B cell (primary cell): ENCODE data around the gene CENPF. TPM values are rescaled to one million over a fixed set of nuclear protein-coding genes. Genes with fewer than 3 reads are reported as not detected.

Source experiments
- ATAC-seq: fragments of 200-7000 bp; cut with Tn5 transposase; one replicate; pipeline ENCODE4 v1.10.0; 2021; ENCODE audit warnings: low read depth, mild to moderate bottlenecking, moderate number of reproducible peaks, moderate library complexity
- CTCF ChIA-PET: fragments of 350-600 bp; sonication (Branson Sonifier 250); formaldehyde crosslinking; loops from one replicate; lab custom pipeline; 2021; ENCODE audit warnings: antibody characterized with exemption, inconsistent platforms; lab: Charles Lee
- POLR2A ChIA-PET: fragments of 350-600 bp; sonication (Branson Sonifier 250); formaldehyde crosslinking; loops from one replicate; lab custom pipeline; 2021; ENCODE audit warnings: antibody characterized with exemption; lab: Charles Lee
- DNase-seq: peaks from one replicate; pipeline ENCODE4 v3.0.0; 2013
- H2AFZ ChIP-seq: 2 replicates; pipeline ENCODE4 v1.6.1; 2012; ENCODE audit warnings: mild to moderate bottlenecking, low read depth, low read length; ENCODE audit not compliant: insufficient read depth, poor library complexity, severe bottlenecking
- H3K27ac ChIP-seq, 2 donors: 1 replicate in 1 of 2; 2 replicates in 1 of 2; pipeline ENCODE4 v1.5.1; 2012 to 2013; ENCODE audit warnings: low read length in 2 of 2, mild to moderate bottlenecking in 2 of 2, moderate library complexity in 1 of 2
- H3K27me3 ChIP-seq, 4 experiments: fragments of 200-600 bp in 1 of 4; sonication (generic) in 1 of 4; replicated peaks in 1 of 4; 1 replicate in 2 of 4; 2 replicates in 2 of 4; pipeline versions ENCODE4 v1.6.1 to v1.7.0; 2013 to 2016; ENCODE audit warnings: low read length in 3 of 4, mild to moderate bottlenecking in 2 of 4, mixed read lengths in 1 of 4, moderate library complexity in 1 of 4; ENCODE audit not compliant: insufficient read depth in 4 of 4, control insufficient read depth in 3 of 4; ENCODE audit errors: control extremely low read depth in 1 of 4
- H3K36me3 ChIP-seq, 2 experiments: replicated peaks in 1 of 2; 1 replicate in 1 of 2; 2 replicates in 1 of 2; pipeline versions ENCODE4 v1.6.1 to v1.7.1; 2013; ENCODE audit warnings: low read length in 1 of 2; ENCODE audit not compliant: insufficient read depth in 2 of 2, control insufficient read depth in 1 of 2; ENCODE audit errors: control extremely low read depth in 1 of 2, extremely low read depth in 1 of 2
- H3K4me1 ChIP-seq, 2 donors: fragments of 200-600 bp in 1 of 2; sonication (generic) in 1 of 2; 1 replicate in 1 of 2; 2 replicates in 1 of 2; pipeline versions ENCODE4 v1.5.1 to v1.6.1; 2013 to 2017; ENCODE audit warnings: low read length in 2 of 2; ENCODE audit not compliant: control insufficient read depth in 2 of 2, insufficient read depth in 2 of 2
- H3K4me2 ChIP-seq: replicated peaks from 2 replicates; pipeline ENCODE3; 2012; ENCODE audit warnings: mild to moderate bottlenecking, low read depth, low read length; ENCODE audit not compliant: poor library complexity, severe bottlenecking
- H3K4me3 ChIP-seq, 5 experiments: fragments of 200-600 bp in 1 of 5; sonication (generic) in 1 of 5; 1 replicate in 3 of 5; 2 replicates in 2 of 5; pipeline versions ENCODE4 v1.5.1 to v1.7.0; 2011 to 2016; ENCODE audit warnings: low read length in 4 of 5, mild to moderate bottlenecking in 4 of 5, low read depth in 2 of 5, control low read depth in 1 of 5, moderate library complexity in 1 of 5; ENCODE audit not compliant: insufficient read depth in 1 of 5; ENCODE audit errors: control extremely low read depth in 1 of 5, extremely low read depth in 1 of 5
- H3K79me2 ChIP-seq: fragments of 200-600 bp; sonication (generic); one replicate; pipeline ENCODE4 v1.6.0; 2016; ENCODE audit warnings: low read length; ENCODE audit not compliant: control insufficient read depth, insufficient read depth
- H3K9ac ChIP-seq: fragments of 200-600 bp; sonication (generic); 2 replicates; pipeline ENCODE4 v1.6.1; 2017; ENCODE audit warnings: mild to moderate bottlenecking, low read length, moderate library complexity
- H3K9me3 ChIP-seq, 3 donors: one replicate each; pipeline versions ENCODE4 v1.6.1 to v1.7.1; 2013; ENCODE audit warnings: low read length in 2 of 3; ENCODE audit not compliant: control insufficient read depth in 2 of 3, insufficient read depth in 1 of 3; ENCODE audit errors: control extremely low read depth in 1 of 3
- H4K20me1 ChIP-seq: 2 replicates; pipeline ENCODE4 v1.6.0; 2012; ENCODE audit warnings: mild to moderate bottlenecking, low read length; ENCODE audit not compliant: insufficient read depth, control insufficient read depth, poor library complexity, severe bottlenecking
- H3K27ac Mint-ChIP-seq: one replicate; pipeline ENCODE4 v1.8.0; 2021; ENCODE audit warnings: mixed read lengths
- H3K27me3 Mint-ChIP-seq: one replicate; pipeline ENCODE4 v1.8.0; 2021; ENCODE audit warnings: mixed read lengths
- H3K4me1 Mint-ChIP-seq: one replicate; pipeline ENCODE4 v1.8.0; 2021; ENCODE audit warnings: mixed read lengths
- H3K4me3 Mint-ChIP-seq: one replicate; pipeline ENCODE4 v1.8.0; 2021; ENCODE audit warnings: mixed read lengths
- H3K9me3 Mint-ChIP-seq: one replicate; pipeline ENCODE4 v1.8.0; 2022; ENCODE audit warnings: mixed read lengths; ENCODE audit not compliant: insufficient read depth
- EZH2 ChIP-seq: IDR thresholded peaks from 2 replicates; pipeline ENCODE4 v1.6.1; 2012; ENCODE audit warnings: borderline replicate concordance, low read depth, mild to moderate bottlenecking, moderate library complexity, low read length; ENCODE audit not compliant: insufficient read depth, poor library complexity, severe bottlenecking
- WGBS: methylation state at CpG from one replicate; pipeline ENCODE4 v1.1.5; 2013; ENCODE audit warnings: missing lambda C conversion rate; ENCODE audit not compliant: insufficient coverage; 5-methylcytosine and 5-hydroxymethylcytosine counted together
- intact Hi-C: fragments of 100-400 bp; cut with micrococcal nuclease; formaldehyde crosslinking; loops from one replicate; pipeline ENCODE4 v1.10.0; 2022
- polyA plus RNA-seq: library from polyadenylated mRNA; depleted of rRNA; stranded (reverse); fragments of >200 nt; gene quantifications from 2 replicates; pipeline ENCODE4 v1.2.3, GENCODE V29; 2012
- total RNA-seq, 2 donors: library from RNA; stranded (reverse); fragments of 120-200 nt in 1 of 2; gene quantifications; 1 replicate in 1 of 2; 2 replicates in 1 of 2; pipeline versions ENCODE4 v1.2.3 to v1.2.4, GENCODE V29; 2013 to 2022
- TF ChIP-seq, protein P1 (sequence below): fragments of 200-600 bp; IDR thresholded peaks from one replicate; pipeline ENCODE4 v1.8.0; 2022; ENCODE audit warnings: antibody characterized with exemption, mild to moderate bottlenecking

The CENPF gene
- total and polyA plus RNA-seq, 2 donors (not counting 1 experiment from before 2014, with no cell fraction given), result 0.12 to 3.0 TPM

- intact Hi-C loops, result no loop called here
- Mint-ChIP-seq H3K9me3 (no peaks in the 10 kb centered on the region), H3K4me3 (no peak overlapping the region), H3K4me1 (no peaks in the 10 kb centered on the region), H3K27ac (no peak overlapping the region), H3K27me3 (peaks cover 8% of the 10 kb centered on the region)
- H2AFZ ChIP-seq, result no peak overlapping the region
- no peak overlapping the region for H3K4me2 ChIP-seq
- ChIA-PET POLR2A (no interaction called here), CTCF (no interaction called here)
- no peak for DNase-seq
- no peak overlapping the region for H3K4me3 ChIP-seq
- no peak for TF ChIP-seq EZH2
- TF ChIP-seq, protein P1, sequence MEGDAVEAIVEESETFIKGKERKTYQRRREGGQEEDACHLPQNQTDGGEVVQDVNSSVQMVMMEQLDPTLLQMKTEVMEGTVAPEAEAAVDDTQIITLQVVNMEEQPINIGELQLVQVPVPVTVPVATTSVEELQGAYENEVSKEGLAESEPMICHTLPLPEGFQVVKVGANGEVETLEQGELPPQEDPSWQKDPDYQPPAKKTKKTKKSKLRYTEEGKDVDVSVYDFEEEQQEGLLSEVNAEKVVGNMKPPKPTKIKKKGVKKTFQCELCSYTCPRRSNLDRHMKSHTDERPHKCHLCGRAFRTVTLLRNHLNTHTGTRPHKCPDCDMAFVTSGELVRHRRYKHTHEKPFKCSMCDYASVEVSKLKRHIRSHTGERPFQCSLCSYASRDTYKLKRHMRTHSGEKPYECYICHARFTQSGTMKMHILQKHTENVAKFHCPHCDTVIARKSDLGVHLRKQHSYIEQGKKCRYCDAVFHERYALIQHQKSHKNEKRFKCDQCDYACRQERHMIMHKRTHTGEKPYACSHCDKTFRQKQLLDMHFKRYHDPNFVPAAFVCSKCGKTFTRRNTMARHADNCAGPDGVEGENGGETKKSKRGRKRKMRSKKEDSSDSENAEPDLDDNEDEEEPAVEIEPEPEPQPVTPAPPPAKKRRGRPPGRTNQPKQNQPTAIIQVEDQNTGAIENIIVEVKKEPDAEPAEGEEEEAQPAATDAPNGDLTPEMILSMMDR, result no peak
- no peak for ATAC-seq
- H3K9ac ChIP-seq, result no peak overlapping the region
- H3K9me3 ChIP-seq, result no peaks in the 10 kb centered on the region
- no CpG with 5 or more reads among the region's 3 CpGs for WGBS
- H3K27ac ChIP-seq, result no peak overlapping the region
- H3K27me3 ChIP-seq, result no peaks in the 10 kb centered on the region
- no peaks in the 10 kb centered on the region for H3K36me3 ChIP-seq
- no peaks in the 10 kb centered on the region for H3K79me2 ChIP-seq
- no peaks in the 10 kb centered on the region for H4K20me1 ChIP-seq
- H3K4me1 ChIP-seq, result no peaks in the 10 kb centered on the region
Measured at GRCh38 chr1:214685906-214686305, 82.9 kb downstream of the CENPF start.

GRCh38 chr1:214686497-214686896 lies 83.5 kb downstream of the CENPF start:
- DNase-seq, result no peak
- Histone ChIP-seq H2AFZ (no peak overlapping the region), H3K4me3 (no peak overlapping the region), H3K4me2 (no peak overlapping the region), H3K79me2 (no peaks in the 10 kb centered on the region), H4K20me1 (no peaks in the 10 kb centered on the region), H3K27me3 (no peaks in the 10 kb centered on the region), H3K27ac (no peak overlapping the region), H3K9ac (no peak overlapping the region), H3K4me1 (no peaks in the 10 kb centered on the region), H3K36me3 (no peaks in the 10 kb centered on the region), H3K9me3 (no peaks in the 10 kb centered on the region)
- intact Hi-C loops, result no loop called here
- TF ChIP-seq EZH2, result no peak
- TF ChIP-seq, protein P1, result no peak
- POLR2A ChIA-PET, result no interaction called here
- H3K4me3 Mint-ChIP-seq, result no peak overlapping the region
- no peak for ATAC-seq
- no peaks in the 10 kb centered on the region for H3K9me3 Mint-ChIP-seq
- CTCF ChIA-PET, result no interaction called here
- no peaks in the 10 kb centered on the region for H3K4me1 Mint-ChIP-seq
- 90% methylated on average over 2 of the region's 5 CpGs for WGBS
- H3K27me3 Mint-ChIP-seq, result peaks cover 8% of the 10 kb centered on the region
- H3K27ac Mint-ChIP-seq, result no peak overlapping the region
